ENCODE data around the gene SP2. TPM values are rescaled to one million over a fixed set of nuclear protein-coding genes. Genes with fewer than 3 reads are reported as not detected.

Gene SP2
- total and polyA plus RNA-seq, 2 donors (not counting 1 experiment from before 2014, with no cell fraction given): 1.5 to 2.6 TPM

DNA sequence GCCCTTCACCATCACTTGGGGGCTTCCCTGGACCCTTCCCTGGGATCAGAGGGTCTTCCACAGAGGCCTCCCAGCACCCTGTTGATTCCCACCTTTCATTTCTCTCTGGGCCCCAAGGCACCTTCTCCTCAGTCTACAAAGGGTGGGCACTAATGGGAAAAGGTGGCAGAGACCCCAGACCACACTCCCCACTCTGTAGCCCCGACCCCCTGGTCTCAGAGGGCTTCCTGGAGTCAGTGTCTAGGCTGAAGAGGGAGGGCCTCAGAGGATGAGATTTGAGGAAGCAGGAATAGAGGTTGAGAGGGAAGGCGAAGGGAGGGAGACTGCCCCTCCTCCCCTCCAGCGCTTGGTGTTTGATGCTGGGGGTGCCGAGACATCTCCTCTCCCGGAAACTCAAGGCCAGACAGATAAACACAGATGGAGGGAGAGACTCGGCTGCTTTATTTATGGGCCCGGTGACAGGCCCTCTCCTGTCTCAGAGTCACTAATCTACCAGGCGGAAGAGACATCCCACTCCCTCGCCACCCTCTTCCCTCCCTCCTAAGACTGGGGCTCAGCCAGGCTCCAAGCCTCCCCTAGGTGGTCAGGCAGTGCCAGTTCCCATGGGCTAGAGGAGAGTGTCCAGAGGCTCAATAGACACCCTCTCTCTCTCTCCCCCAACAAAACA is 18.5 kb upstream of the SP2 start:
- no peak for DNase-seq (ENCODE audit: low read depth in 2 of 2)

DNA sequence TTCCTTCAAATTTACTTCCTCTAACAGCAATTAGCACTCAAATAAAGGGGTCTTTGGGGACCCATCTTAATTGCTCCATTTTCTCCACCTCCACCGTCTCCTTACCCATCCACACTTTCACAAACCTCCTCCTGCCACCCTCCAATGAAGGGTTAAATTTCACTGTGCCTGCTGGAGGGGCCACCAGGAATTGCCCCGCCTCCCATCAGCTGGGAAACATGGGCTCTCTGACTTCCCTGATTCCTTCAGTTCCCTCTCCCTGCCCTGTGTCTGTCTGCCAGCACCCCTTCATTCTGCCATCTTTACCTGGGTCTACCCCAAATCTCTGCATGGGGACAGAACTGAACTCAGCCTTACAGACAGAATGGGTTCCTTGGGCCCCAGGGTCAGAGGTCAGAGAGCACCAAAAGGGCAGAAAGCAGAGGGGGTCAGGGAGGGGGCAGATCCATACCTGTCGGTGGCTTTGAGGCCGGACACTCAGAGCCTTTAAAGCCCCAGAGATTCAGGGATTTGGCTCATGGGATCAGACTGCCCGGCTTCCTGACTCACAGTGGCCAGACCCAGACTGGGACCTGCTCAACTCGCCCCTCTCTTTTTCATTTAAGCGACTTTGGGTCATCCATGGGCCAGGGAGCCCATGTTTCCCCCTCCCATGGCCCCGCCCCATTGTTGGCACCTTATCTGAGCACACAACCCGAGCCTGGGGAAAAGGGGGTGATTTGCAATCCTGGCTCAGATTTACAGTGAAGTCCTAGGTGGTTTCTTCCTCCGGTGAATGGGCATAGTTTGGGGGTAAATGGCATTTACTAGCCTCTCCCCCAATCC is 17.6 kb upstream of the SP2 start:
- peak in 1 of 2 donors; percentile 48 for DNase-seq (ENCODE audit: low read depth in 2 of 2)
- Histone ChIP-seq H3K4me1 (ENCODE audit: control insufficient read depth, extremely low read depth, insufficient read depth, low read length) (peaks cover 2% of the 10 kb centered on the region), H3K79me2 (ENCODE audit: control insufficient read depth, insufficient read depth, low read length) (no peaks in the 10 kb centered on the region), H3K36me3 (ENCODE audit: control insufficient read depth, insufficient read depth, low read length) (no peaks in the 10 kb centered on the region), H3K27ac (ENCODE audit: insufficient read depth, low read length) (no peak overlapping the region), H3K27me3 (ENCODE audit: control insufficient read depth, insufficient read depth, low read length) (peaks cover 15% of the 10 kb centered on the region), H2AFZ (ENCODE audit: low read length) (no peak overlapping the region), H3K4me2 (ENCODE audit: extremely low read depth, insufficient read depth, low read length) (no peak overlapping the region), H3K9me3 (ENCODE audit: control insufficient read depth, insufficient read depth, low read depth, low read length) (no peaks in the 10 kb centered on the region), H3K9ac (ENCODE audit: insufficient read depth, low read length) (no peak overlapping the region), H4K20me1 (ENCODE audit: control insufficient read depth, extremely low read depth, insufficient read depth, low read length) (no peaks in the 10 kb centered on the region), H3K4me3 (replicated peaks in 1 of 4; ENCODE audit: control extremely low read depth in 1 of 4, insufficient read depth in 1 of 4, low read depth in 3 of 4, low read length in 4 of 4) (no peak overlapping the region)
- TF ChIP-seq, protein P1, sequence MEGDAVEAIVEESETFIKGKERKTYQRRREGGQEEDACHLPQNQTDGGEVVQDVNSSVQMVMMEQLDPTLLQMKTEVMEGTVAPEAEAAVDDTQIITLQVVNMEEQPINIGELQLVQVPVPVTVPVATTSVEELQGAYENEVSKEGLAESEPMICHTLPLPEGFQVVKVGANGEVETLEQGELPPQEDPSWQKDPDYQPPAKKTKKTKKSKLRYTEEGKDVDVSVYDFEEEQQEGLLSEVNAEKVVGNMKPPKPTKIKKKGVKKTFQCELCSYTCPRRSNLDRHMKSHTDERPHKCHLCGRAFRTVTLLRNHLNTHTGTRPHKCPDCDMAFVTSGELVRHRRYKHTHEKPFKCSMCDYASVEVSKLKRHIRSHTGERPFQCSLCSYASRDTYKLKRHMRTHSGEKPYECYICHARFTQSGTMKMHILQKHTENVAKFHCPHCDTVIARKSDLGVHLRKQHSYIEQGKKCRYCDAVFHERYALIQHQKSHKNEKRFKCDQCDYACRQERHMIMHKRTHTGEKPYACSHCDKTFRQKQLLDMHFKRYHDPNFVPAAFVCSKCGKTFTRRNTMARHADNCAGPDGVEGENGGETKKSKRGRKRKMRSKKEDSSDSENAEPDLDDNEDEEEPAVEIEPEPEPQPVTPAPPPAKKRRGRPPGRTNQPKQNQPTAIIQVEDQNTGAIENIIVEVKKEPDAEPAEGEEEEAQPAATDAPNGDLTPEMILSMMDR (conservative IDR thresholded peaks at IDR 0.05 in 1 of 2, IDR thresholded peaks at IDR 0.05 in 1 of 2; ENCODE audit: low read depth in 1 of 2, low read length in 2 of 2): no peak
- no peak for TF ChIP-seq EZH2 (IDR thresholded peaks at IDR 0.05; ENCODE audit: low read length, missing control alignments)

More for the DNA sequence above, 18.5 kb upstream of the SP2 start:
- H3K27ac ChIP-seq (ENCODE audit: insufficient read depth, low read length): no peak overlapping the region
- H3K4me1 ChIP-seq (ENCODE audit: control insufficient read depth, extremely low read depth, insufficient read depth, low read length): peaks cover under 1% of the 10 kb centered on the region
- no peak overlapping the region for H3K9ac ChIP-seq (ENCODE audit: insufficient read depth, low read length)
- no peak overlapping the region for H3K4me3 ChIP-seq (replicated peaks in 1 of 4; ENCODE audit: control extremely low read depth in 1 of 4, insufficient read depth in 1 of 4, low read depth in 3 of 4, low read length in 4 of 4)
- H3K79me2 ChIP-seq (ENCODE audit: control insufficient read depth, insufficient read depth, low read length): no peaks in the 10 kb centered on the region
- no peaks in the 10 kb centered on the region for H3K36me3 ChIP-seq (ENCODE audit: control insufficient read depth, insufficient read depth, low read length)
- no peaks in the 10 kb centered on the region for H4K20me1 ChIP-seq (ENCODE audit: control insufficient read depth, extremely low read depth, insufficient read depth, low read length)
- no peak overlapping the region for H2AFZ ChIP-seq (ENCODE audit: low read length)
- no peak overlapping the region for H3K4me2 ChIP-seq (ENCODE audit: extremely low read depth, insufficient read depth, low read length)
- no peak for TF ChIP-seq EZH2 (IDR thresholded peaks at IDR 0.05; ENCODE audit: low read length, missing control alignments)
- TF ChIP-seq, protein P1 (conservative IDR thresholded peaks at IDR 0.05 in 1 of 2, IDR thresholded peaks at IDR 0.05 in 1 of 2; ENCODE audit: low read depth in 1 of 2, low read length in 2 of 2): no peak
- no peaks in the 10 kb centered on the region for H3K9me3 ChIP-seq (ENCODE audit: control insufficient read depth, insufficient read depth, low read depth, low read length)
- peaks cover 22% of the 10 kb centered on the region for H3K27me3 ChIP-seq (ENCODE audit: control insufficient read depth, insufficient read depth, low read length)

DNA sequence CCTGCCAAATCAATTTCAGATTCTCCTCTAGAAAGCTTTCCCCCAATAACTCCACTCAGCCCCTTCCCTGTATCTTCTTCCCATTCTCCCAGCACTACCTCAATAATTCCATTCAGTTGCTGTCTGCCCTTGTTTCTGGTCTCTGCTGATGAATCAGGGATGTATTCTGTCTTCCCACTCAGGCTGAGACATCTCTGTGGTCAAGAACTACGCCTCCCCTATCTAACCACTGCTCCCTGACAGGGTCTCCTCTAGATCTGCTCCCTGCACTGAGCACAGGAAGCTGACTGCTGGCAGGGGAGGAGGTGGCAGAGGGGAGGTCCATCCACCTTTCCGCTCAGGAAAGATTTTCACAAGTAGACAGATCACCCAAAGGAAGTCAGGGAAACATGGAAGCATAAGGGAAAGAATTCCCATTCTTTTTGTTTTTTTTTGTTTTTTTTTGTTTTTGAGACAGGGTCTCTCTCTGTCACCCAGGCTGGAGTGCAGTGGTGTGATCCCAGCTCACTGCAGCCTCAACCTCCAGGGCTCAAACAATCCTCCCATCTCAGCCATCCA is 16.9 kb upstream of the SP2 start:
- H4K20me1 ChIP-seq (ENCODE audit: control insufficient read depth, extremely low read depth, insufficient read depth, low read length): no peaks in the 10 kb centered on the region
- TF ChIP-seq, protein P1 (conservative IDR thresholded peaks at IDR 0.05 in 1 of 2, IDR thresholded peaks at IDR 0.05 in 1 of 2; ENCODE audit: low read depth in 1 of 2, low read length in 2 of 2): no peak
- TF ChIP-seq EZH2 (IDR thresholded peaks at IDR 0.05; ENCODE audit: low read length, missing control alignments): no peak
- no peaks in the 10 kb centered on the region for H3K36me3 ChIP-seq (ENCODE audit: control insufficient read depth, insufficient read depth, low read length)
- no peak overlapping the region for H2AFZ ChIP-seq (ENCODE audit: low read length)
- no peaks in the 10 kb centered on the region for H3K79me2 ChIP-seq (ENCODE audit: control insufficient read depth, insufficient read depth, low read length)
- H3K9ac ChIP-seq (ENCODE audit: insufficient read depth, low read length): no peak overlapping the region
- peaks cover 13% of the 10 kb centered on the region for H3K27me3 ChIP-seq (ENCODE audit: control insufficient read depth, insufficient read depth, low read length)
- no peak overlapping the region for H3K27ac ChIP-seq (ENCODE audit: insufficient read depth, low read length)
- DNase-seq (ENCODE audit: low read depth in 2 of 2): peak in 1 of 2 donors; percentile 87
- no peak overlapping the region for H3K4me3 ChIP-seq (replicated peaks in 1 of 4; ENCODE audit: control extremely low read depth in 1 of 4, insufficient read depth in 1 of 4, low read depth in 3 of 4, low read length in 4 of 4)
- H3K4me2 ChIP-seq (ENCODE audit: extremely low read depth, insufficient read depth, low read length): no peak overlapping the region
- H3K9me3 ChIP-seq (ENCODE audit: control insufficient read depth, insufficient read depth, low read depth, low read length): no peaks in the 10 kb centered on the region
- peaks cover 2% of the 10 kb centered on the region for H3K4me1 ChIP-seq (ENCODE audit: control insufficient read depth, extremely low read depth, insufficient read depth, low read length)
